H1 (cell line): Measurements from ENCODE around the gene CFAP65. TPM values are rescaled to one million over a fixed set of nuclear protein-coding genes. Genes with fewer than 3 reads are reported as not detected.

Source experiments
- CEBPB ChIP-seq: IDR thresholded peaks from 2 replicates; pipeline ENCODE4 v1.6.1; 2012; ENCODE audit warnings: low read depth, low read length
- KDM4A ChIP-seq: IDR thresholded peaks from one replicate; pipeline ENCODE4 v1.7.1; 2012; ENCODE audit warnings: low read depth, mild to moderate bottlenecking, moderate library complexity, low read length, inconsistent platforms; ENCODE audit not compliant: severe bottlenecking
- NANOG ChIP-seq: IDR thresholded peaks from 2 replicates; pipeline ENCODE4 v1.6.1; 2011; ENCODE audit warnings: low read length, low read depth, mild to moderate bottlenecking, inconsistent platforms; ENCODE audit not compliant: insufficient read depth, poor library complexity, severe bottlenecking
- POLR2AphosphoS5 ChIP-seq: IDR thresholded peaks from 2 replicates; pipeline ENCODE4 v1.6.1; 2011; ENCODE audit warnings: low read depth, low read length
- POU5F1 ChIP-seq: IDR thresholded peaks from 2 replicates; pipeline ENCODE4 v1.6.1; 2011; ENCODE audit warnings: low read depth, mild to moderate bottlenecking, low read length, moderate library complexity
- RFX5 ChIP-seq: IDR thresholded peaks from 2 replicates; pipeline ENCODE4 v1.6.1; 2011; ENCODE audit warnings: low read depth, low read length, improper control_type of control experiment, borderline replicate concordance
- polyA plus RNA-seq, 7 experiments: library from polyadenylated mRNA; depleted of rRNA in 3 of 7; stranded (reverse) in 5 of 7; unstranded in 2 of 7; fragments of >200 nt in 5 of 7; fragments of 200-250 nt in 2 of 7; gene quantifications; 1 replicate in 5 of 7; 2 replicates in 1 of 7; 4 replicates in 1 of 7; pipeline versions ENCODE4 v1.2.1 to v1.2.3, GENCODE V29; 2011 to 2013; ENCODE audit warnings: missing spikeins in 2 of 7, mixed read lengths in 2 of 7
- total RNA-seq: library from RNA; stranded (reverse); fragmentation: NEBNext Ultra II Directional; extraction: Animal tissue kit (Norgen Biotek cat#: 25700); gene quantifications from 2 replicates; pipeline ENCODE4 v1.2.1, GENCODE V29; 2021
- TF ChIP-seq, protein P1 (sequence below): IDR thresholded peaks from 2 replicates; pipeline ENCODE4 v1.6.1; 2012; ENCODE audit warnings: inconsistent platforms

Gene CFAP65
- total and polyA plus RNA-seq, 2 of the 8 experiments (the other 6 are each of a cell fraction or from before 2014, with no cell fraction given): 0.19 to 0.45 TPM

DNA sequence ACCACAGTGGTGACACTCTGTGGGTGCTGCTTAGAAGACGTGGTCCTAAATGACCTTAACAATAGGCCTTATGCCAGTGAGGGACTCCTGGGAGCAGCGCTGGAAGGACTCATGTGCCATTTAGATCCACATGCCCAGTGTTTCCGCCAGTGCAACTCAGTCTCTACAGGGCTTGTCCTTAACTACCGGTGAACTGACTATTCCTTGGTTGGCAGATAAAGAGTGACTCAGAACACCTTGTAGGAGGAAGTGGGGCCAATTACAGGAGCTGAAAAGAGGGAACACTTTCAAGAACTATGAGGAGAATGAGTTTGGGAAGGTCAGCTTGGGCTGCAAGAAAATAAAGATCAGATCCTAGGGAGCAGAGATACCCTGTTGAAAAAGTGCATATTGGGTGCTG, 83.6 kb downstream of the CFAP65 start (continued):
- TF ChIP-seq POLR2AphosphoS5 (no peak), CEBPB (no peak), KDM4A (no peak), RFX5 (no peak), NANOG (no peak), POU5F1 (no peak)
- TF ChIP-seq, protein P1, sequence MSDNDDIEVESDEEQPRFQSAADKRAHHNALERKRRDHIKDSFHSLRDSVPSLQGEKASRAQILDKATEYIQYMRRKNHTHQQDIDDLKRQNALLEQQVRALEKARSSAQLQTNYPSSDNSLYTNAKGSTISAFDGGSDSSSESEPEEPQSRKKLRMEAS: no peak
